Activated naive CD8-positive, alpha-beta T cell treated with anti-CD3 and anti-CD28 coated beads, Interleukin-2, amount 50 U/mL, for 24 hours (primary cell): ENCODE measurements around the gene PEAR1.
A peak's percentile ranks its signal among the peaks of the same experiment; 100 is the strongest.

Source experiments
- ATAC-seq: fragments of 150-1000 bp; cut with Tn5 transposase; one replicate; pipeline ENCODE4 v1.10.0; 2021
- DNase-seq: peaks from one replicate; pipeline ENCODE4 v3.0.0; 2021
- H3K27ac Mint-ChIP-seq: one replicate; pipeline ENCODE4 v1.8.0; 2021; ENCODE audit warnings: mild to moderate bottlenecking, mixed read lengths
- H3K27me3 Mint-ChIP-seq: one replicate; pipeline ENCODE4 v1.8.0; 2021; ENCODE audit warnings: mixed read lengths
- H3K36me3 Mint-ChIP-seq: one replicate; pipeline ENCODE4 v1.8.0; 2021; ENCODE audit warnings: low read depth, mixed read lengths
- H3K4me1 Mint-ChIP-seq: one replicate; pipeline ENCODE4 v1.8.0; 2021; ENCODE audit warnings: mixed read lengths
- H3K4me3 Mint-ChIP-seq: one replicate; pipeline ENCODE4 v1.8.0; 2021; ENCODE audit warnings: mild to moderate bottlenecking, moderate library complexity, mixed read lengths
- H3K9me3 Mint-ChIP-seq: one replicate; pipeline ENCODE4 v1.8.0; 2021; ENCODE audit warnings: mixed read lengths

PEAR1 gene

DNA sequence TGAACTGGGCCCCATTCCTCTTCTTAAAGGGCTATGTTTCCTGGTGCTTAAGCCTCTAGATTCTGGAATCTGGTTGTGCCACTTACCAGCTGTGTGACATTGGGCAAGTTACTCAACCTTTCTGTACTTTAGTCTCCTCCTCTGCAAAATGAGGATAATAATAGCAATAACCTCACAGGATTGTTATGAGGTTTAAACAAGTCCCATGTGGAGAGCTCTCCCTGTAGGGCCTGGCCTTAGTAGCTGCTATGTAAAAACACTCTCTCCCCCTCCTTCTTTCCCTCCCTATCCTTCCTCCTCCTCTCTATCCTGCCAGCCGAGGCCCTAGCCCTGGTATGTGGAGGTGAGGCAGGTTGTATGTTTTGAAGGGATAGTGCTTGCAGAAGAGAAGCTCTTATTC, 8.2 kb upstream of the PEAR1 start:
- no peak overlapping the region for H3K4me3 Mint-ChIP-seq
- no peak overlapping the region for H3K27ac Mint-ChIP-seq
- H3K36me3 Mint-ChIP-seq, result no peaks in the 10 kb centered on the region
- no peaks in the 10 kb centered on the region for H3K4me1 Mint-ChIP-seq
- H3K9me3 Mint-ChIP-seq, result no peaks in the 10 kb centered on the region
- no peak for DNase-seq
- no peak for ATAC-seq
- peaks cover 25% of the 10 kb centered on the region for H3K27me3 Mint-ChIP-seq

DNA sequence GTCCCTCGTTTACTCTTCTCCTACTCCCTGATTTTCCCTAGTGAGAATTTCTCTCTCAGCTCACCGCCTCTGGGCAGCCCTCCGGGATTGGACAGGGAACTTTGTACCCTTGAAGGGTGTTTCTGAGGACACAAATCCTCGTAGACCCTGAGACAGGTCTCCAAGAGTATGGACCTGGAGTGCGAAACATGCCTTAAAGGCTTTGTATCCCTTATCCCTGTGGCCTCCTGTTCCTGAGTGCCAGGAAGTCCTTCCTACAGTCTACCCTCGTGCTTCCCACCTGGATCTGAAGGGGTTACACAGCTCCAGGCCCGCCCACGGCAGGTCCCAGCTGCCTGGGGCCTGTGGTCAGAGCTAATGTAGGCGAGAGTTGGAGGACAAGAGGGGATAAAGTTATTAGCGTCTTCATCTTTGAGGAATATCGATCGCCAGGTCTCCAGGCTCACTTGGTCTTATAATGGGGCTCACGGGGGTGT, 7.6 kb upstream of the PEAR1 start:
- ATAC-seq, result no peak

GRCh38 chr1:156886583-156887281, 6.8 kb upstream of the PEAR1 start:
- H3K36me3 Mint-ChIP-seq, result no peaks in the 10 kb centered on the region
- H3K9me3 Mint-ChIP-seq, result no peaks in the 10 kb centered on the region
- DNase-seq, result no peak
- H3K27me3 Mint-ChIP-seq, result peaks cover 38% of the 10 kb centered on the region
- no peak overlapping the region for H3K27ac Mint-ChIP-seq
- ATAC-seq, result no peak
- H3K4me1 Mint-ChIP-seq, result no peaks in the 10 kb centered on the region
- H3K4me3 Mint-ChIP-seq, result no peak overlapping the region

More for the DNA sequence above, 7.6 kb upstream of the PEAR1 start:
- Mint-ChIP-seq H3K9me3 (no peaks in the 10 kb centered on the region), H3K4me1 (no peaks in the 10 kb centered on the region), H3K4me3 (no peak overlapping the region), H3K36me3 (no peaks in the 10 kb centered on the region), H3K27me3 (peaks cover 30% of the 10 kb centered on the region), H3K27ac (no peak overlapping the region)
- DNase-seq, result no peak

GRCh38 chr1:156887317-156887716, 6.2 kb upstream of the PEAR1 start:
- Mint-ChIP-seq H3K27me3 (peaks cover 42% of the 10 kb centered on the region), H3K4me3 (no peak overlapping the region), H3K4me1 (peaks cover 3% of the 10 kb centered on the region), H3K36me3 (no peaks in the 10 kb centered on the region), H3K27ac (no peak overlapping the region), H3K9me3 (no peaks in the 10 kb centered on the region)
- DNase-seq, result no peak
- ATAC-seq, result no peak

DNA sequence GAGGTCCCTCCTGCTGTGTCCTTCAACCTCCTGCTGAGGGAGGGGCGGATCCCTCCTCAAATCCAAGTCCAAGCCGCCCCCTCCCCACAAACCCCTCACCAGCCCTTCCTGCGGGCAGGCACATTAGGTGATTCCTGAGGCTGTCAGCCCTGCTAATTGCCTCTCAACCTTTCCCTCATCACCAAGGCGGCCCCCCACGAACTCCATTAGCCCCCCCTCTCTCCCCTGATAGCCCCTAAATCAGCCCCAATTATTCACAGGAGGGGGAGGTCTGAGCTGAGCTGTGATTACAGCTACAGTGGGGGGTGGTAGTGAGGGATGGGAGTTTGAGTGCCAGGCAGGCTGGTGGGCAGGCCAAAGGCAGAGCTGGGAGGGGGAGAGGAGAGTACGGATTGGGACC, 5.8 kb upstream of the PEAR1 start:
- Mint-ChIP-seq H3K27ac (no peak overlapping the region), H3K27me3 (peaks cover 44% of the 10 kb centered on the region), H3K9me3 (no peaks in the 10 kb centered on the region), H3K4me3 (no peak overlapping the region), H3K36me3 (no peaks in the 10 kb centered on the region), H3K4me1 (peaks cover 6% of the 10 kb centered on the region)
- no peak for ATAC-seq
- no peak for DNase-seq

- Mint-ChIP-seq H3K36me3 (no peaks in the 10 kb centered on the region), H3K9me3 (no peaks in the 10 kb centered on the region), H3K27ac (no peak overlapping the region), H3K27me3 (peaks cover 54% of the 10 kb centered on the region), H3K4me3 (no peak overlapping the region), H3K4me1 (peaks cover 11% of the 10 kb centered on the region)
- ATAC-seq, result no peak
- peak; percentile 79 for DNase-seq
Observed at GRCh38 chr1:156889802-156890580, 3.5 kb upstream of the PEAR1 start.

GRCh38 chr1:156892190-156893047, 1.1 kb upstream of the PEAR1 start:
- peaks cover 11% of the 10 kb centered on the region for H3K4me1 Mint-ChIP-seq
- peak; percentile 94 for DNase-seq
- no peaks in the 10 kb centered on the region for H3K36me3 Mint-ChIP-seq
- H3K4me3 Mint-ChIP-seq, result peak overlapping the region; percentile 38
- H3K27ac Mint-ChIP-seq, result no peak overlapping the region
- peaks cover 60% of the 10 kb centered on the region for H3K27me3 Mint-ChIP-seq
- H3K9me3 Mint-ChIP-seq, result no peaks in the 10 kb centered on the region
- ATAC-seq, result peak; percentile 95

GRCh38 chr1:156894001-156894400, 483 bp downstream of the PEAR1 start:
- no peak for DNase-seq
- ATAC-seq, result no peak
- peaks cover 15% of the 10 kb centered on the region for H3K4me1 Mint-ChIP-seq
- H3K4me3 Mint-ChIP-seq, result no peak overlapping the region
- H3K9me3 Mint-ChIP-seq, result no peaks in the 10 kb centered on the region
- no peaks in the 10 kb centered on the region for H3K36me3 Mint-ChIP-seq
- H3K27ac Mint-ChIP-seq, result no peak overlapping the region
- peaks cover 69% of the 10 kb centered on the region for H3K27me3 Mint-ChIP-seq

DNA sequence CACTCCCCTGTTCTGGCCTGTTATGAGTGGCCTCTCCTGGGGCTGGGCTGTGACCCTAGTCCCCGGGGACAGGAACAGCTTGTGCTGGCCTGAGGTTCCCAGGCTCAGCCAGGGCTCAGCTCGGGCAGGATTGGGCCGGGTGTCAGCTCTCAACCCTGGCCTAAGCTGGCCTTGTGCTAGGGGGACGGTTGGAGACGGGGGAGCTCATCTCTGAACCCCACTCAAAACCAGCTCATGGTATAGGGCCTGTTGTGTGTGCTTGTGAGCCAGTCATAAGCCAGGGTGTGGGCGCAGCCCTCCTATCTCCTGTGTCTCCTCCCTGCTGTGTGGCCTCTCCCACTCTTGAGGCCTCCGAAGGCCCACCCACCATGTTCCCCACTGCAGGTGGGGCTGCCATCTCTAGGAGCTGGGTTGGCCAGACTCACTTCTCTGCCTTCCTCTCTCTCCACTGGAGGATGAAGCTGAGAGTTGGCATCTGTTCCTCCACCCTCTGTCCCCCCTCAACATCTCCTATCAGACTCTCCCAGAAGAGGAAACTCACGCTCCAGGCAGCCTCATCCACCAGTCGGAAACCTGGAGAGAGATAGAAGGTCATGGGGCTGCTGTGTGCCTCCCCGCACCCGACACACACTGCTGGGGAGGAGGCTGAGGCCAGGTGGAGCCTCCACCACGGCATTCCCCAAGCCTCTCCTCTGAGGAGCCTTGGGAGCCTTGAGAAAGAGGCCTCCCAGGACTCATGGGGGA, 1.4 kb downstream of the PEAR1 start:
- DNase-seq, result no peak
- Mint-ChIP-seq H3K9me3 (no peaks in the 10 kb centered on the region), H3K27ac (no peak overlapping the region), H3K36me3 (no peaks in the 10 kb centered on the region), H3K4me3 (no peak overlapping the region), H3K27me3 (peaks cover 67% of the 10 kb centered on the region), H3K4me1 (peaks cover 15% of the 10 kb centered on the region)
- ATAC-seq, result no peak

DNA sequence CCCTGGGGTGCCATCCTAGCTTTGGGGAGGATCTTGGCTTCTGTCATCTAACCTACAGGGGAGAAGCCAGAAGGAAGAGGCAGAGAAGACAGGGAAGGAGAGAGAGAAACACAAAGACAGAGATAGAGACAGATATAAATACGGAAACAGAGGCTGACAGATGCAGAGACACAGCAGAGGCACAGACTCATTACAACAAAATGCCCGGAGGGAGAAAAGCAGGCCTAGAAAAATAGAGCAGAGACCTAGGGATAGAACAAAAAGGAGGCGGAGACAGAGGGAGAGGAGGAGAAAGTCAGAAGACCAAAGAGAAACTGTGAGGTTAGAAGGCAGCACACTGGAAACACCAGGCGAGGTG, 1.9 kb downstream of the PEAR1 start:
- Mint-ChIP-seq H3K36me3 (no peaks in the 10 kb centered on the region), H3K4me3 (no peak overlapping the region), H3K4me1 (peaks cover 15% of the 10 kb centered on the region), H3K9me3 (no peaks in the 10 kb centered on the region), H3K27ac (no peak overlapping the region), H3K27me3 (peaks cover 66% of the 10 kb centered on the region)
- no peak for DNase-seq
- ATAC-seq, result no peak

DNA sequence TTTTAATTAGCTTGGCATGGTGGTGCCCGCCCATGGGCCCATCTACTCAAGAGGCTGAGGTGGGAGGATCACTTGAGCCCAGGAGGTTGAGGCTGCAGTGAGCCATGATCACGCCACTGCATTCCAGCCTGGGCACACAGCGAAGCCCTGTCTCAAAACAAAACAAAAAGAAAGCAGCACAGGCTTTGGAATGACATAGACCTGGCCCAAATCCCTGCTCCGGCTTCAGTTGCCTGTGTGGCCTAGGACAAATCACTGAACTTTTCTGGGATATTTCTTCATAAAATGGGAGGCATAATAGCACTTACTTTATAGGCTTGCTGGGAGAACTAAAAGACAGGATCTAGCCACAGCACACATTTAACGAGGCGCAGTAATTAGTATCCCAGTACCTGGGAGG, 2.4 kb downstream of the PEAR1 start:
- DNase-seq (no peak), ATAC-seq (no peak)
- no peaks in the 10 kb centered on the region for H3K9me3 Mint-ChIP-seq
- no peak overlapping the region for H3K4me3 Mint-ChIP-seq
- peaks cover 15% of the 10 kb centered on the region for H3K4me1 Mint-ChIP-seq
- peaks cover 63% of the 10 kb centered on the region for H3K27me3 Mint-ChIP-seq
- no peak overlapping the region for H3K27ac Mint-ChIP-seq
- H3K36me3 Mint-ChIP-seq, result no peaks in the 10 kb centered on the region

GRCh38 chr1:156896490-156897033, 3.0 kb downstream of the PEAR1 start:
- DNase-seq, result no peak
- peaks cover 57% of the 10 kb centered on the region for H3K27me3 Mint-ChIP-seq
- H3K4me1 Mint-ChIP-seq, result peaks cover 15% of the 10 kb centered on the region

GRCh38 chr1:156897078-156897825, 3.7 kb downstream of the PEAR1 start:
- DNase-seq (no peak), ATAC-seq (no peak)
- Mint-ChIP-seq H3K4me3 (no peak overlapping the region), H3K9me3 (no peaks in the 10 kb centered on the region), H3K27ac (no peak overlapping the region), H3K36me3 (no peaks in the 10 kb centered on the region), H3K27me3 (peaks cover 50% of the 10 kb centered on the region), H3K4me1 (peaks cover 13% of the 10 kb centered on the region)

More at GRCh38 chr1:156896490-156897033, 3.0 kb downstream of the PEAR1 start:
- no peak overlapping the region for H3K27ac Mint-ChIP-seq
- H3K36me3 Mint-ChIP-seq, result no peaks in the 10 kb centered on the region
- H3K4me3 Mint-ChIP-seq, result no peak overlapping the region
- ATAC-seq, result no peak
- no peaks in the 10 kb centered on the region for H3K9me3 Mint-ChIP-seq
